Astrocyte (in vitro differentiated cells and primary cell): Measurements from ENCODE around the gene SCYGR8. TPM values are rescaled to one million over a fixed set of nuclear protein-coding genes. Genes with fewer than 3 reads are reported as not detected.

ENCODE experiments used
- DNase-seq: peaks from one replicate; pipeline ENCODE4 v3.0.0-alpha.2; 2010; ENCODE audit warnings: low read depth
- FAIRE-seq: peaks from 2 replicates; lab custom pipeline; 2011; peaks lifted over from hg19 to GRCh38; lab: Jason Lieb, UNC
- H2AFZ ChIP-seq: 2 replicates; pipeline ENCODE4 v1.6.0; 2012; ENCODE audit warnings: low read depth, low read length, inconsistent platforms
- H3K27ac ChIP-seq: 2 replicates; pipeline ENCODE4 v1.5.1; 2011; ENCODE audit warnings: low read depth, low read length, inconsistent platforms
- H3K27me3 ChIP-seq: 2 replicates; pipeline ENCODE4 v1.6.0; 2011; ENCODE audit warnings: low read length, inconsistent platforms; ENCODE audit not compliant: insufficient read depth
- H3K36me3 ChIP-seq: 2 replicates; pipeline ENCODE4 v1.5.1; 2011; ENCODE audit warnings: low read length, inconsistent platforms; ENCODE audit not compliant: insufficient read depth
- H3K4me1 ChIP-seq: 2 replicates; pipeline ENCODE4 v1.5.1; 2011; ENCODE audit warnings: low read length, inconsistent platforms; ENCODE audit not compliant: insufficient read depth
- H3K4me2 ChIP-seq: 2 replicates; pipeline ENCODE4 v1.6.0; 2012; ENCODE audit warnings: low read length, inconsistent platforms
- H3K4me3 ChIP-seq: 2 replicates; pipeline ENCODE4 v1.5.1; 2011; ENCODE audit warnings: low read depth, mild to moderate bottlenecking, low read length, inconsistent platforms; ENCODE audit not compliant: insufficient read depth
- H3K79me2 ChIP-seq: 2 replicates; pipeline ENCODE4 v1.6.0; 2012; ENCODE audit warnings: mild to moderate bottlenecking, low read length, inconsistent platforms; ENCODE audit not compliant: insufficient read depth
- H3K9ac ChIP-seq: 2 replicates; pipeline ENCODE4 v1.6.0; 2012; ENCODE audit warnings: mild to moderate bottlenecking, low read length, inconsistent platforms
- H3K9me3 ChIP-seq: 2 replicates; pipeline ENCODE4 v1.5.1; 2012; ENCODE audit warnings: low read depth, mild to moderate bottlenecking, low read length, inconsistent platforms; ENCODE audit not compliant: insufficient read depth
- H4K20me1 ChIP-seq: 2 replicates; pipeline ENCODE4 v1.6.0; 2012; ENCODE audit warnings: low read length, inconsistent platforms; ENCODE audit not compliant: insufficient read depth
- H3K27ac Mint-ChIP-seq: one replicate; pipeline ENCODE4 v1.8.0; 2021; ENCODE audit warnings: mild to moderate bottlenecking, mixed read lengths; ENCODE audit not compliant: unreplicated experiment
- H3K27me3 Mint-ChIP-seq: one replicate; pipeline ENCODE4 v1.8.0; 2021; ENCODE audit warnings: low read depth, mixed read lengths; ENCODE audit not compliant: unreplicated experiment
- H3K36me3 Mint-ChIP-seq: one replicate; pipeline ENCODE4 v1.8.0; 2021; ENCODE audit warnings: low read depth, mixed read lengths; ENCODE audit not compliant: unreplicated experiment
- H3K4me1 Mint-ChIP-seq: one replicate; pipeline ENCODE4 v1.8.0; 2021; ENCODE audit warnings: low read depth, mixed read lengths; ENCODE audit not compliant: unreplicated experiment
- H3K4me3 Mint-ChIP-seq: one replicate; pipeline ENCODE4 v1.8.0; 2021; ENCODE audit warnings: mild to moderate bottlenecking, moderate library complexity, mixed read lengths; ENCODE audit not compliant: unreplicated experiment
- H3K9me3 Mint-ChIP-seq: one replicate; pipeline ENCODE4 v1.8.0; 2021; ENCODE audit warnings: mild to moderate bottlenecking, mixed read lengths; ENCODE audit not compliant: unreplicated experiment
- CTCF ChIP-seq: IDR thresholded peaks from 2 replicates; pipeline ENCODE4 v1.5.1; 2011; ENCODE audit warnings: low read depth, mild to moderate bottlenecking, inconsistent platforms, low read length, moderate library complexity; ENCODE audit not compliant: insufficient read depth
- EZH2 ChIP-seq: IDR thresholded peaks from 2 replicates; pipeline ENCODE4 v1.6.1; 2012; ENCODE audit warnings: mild to moderate bottlenecking, low read length, inconsistent platforms; ENCODE audit not compliant: insufficient read depth
- total RNA-seq: library from RNA; stranded (reverse); gene quantifications from 2 replicates; pipeline ENCODE4 v1.2.1, GENCODE V29; 2021

The SCYGR8 gene
- total RNA-seq, 1 donor from 2014 or later = not detected

- Mint-ChIP-seq H3K36me3 (no peaks in the 10 kb centered on the region), H3K27ac (no peak overlapping the region), H3K4me1 (no peaks in the 10 kb centered on the region), H3K27me3 (peaks cover 3% of the 10 kb centered on the region), H3K4me3 (no peak overlapping the region), H3K9me3 (peaks cover 2% of the 10 kb centered on the region)
- DNase-seq (no peak), FAIRE-seq (no peak)
- no peaks in the 10 kb centered on the region for H3K9me3 ChIP-seq
- H2AFZ ChIP-seq = no peak overlapping the region
- no peak overlapping the region for H3K27ac ChIP-seq
- H4K20me1 ChIP-seq = no peaks in the 10 kb centered on the region
- no peaks in the 10 kb centered on the region for H3K79me2 ChIP-seq
- H3K36me3 ChIP-seq = no peaks in the 10 kb centered on the region
- H3K4me2 ChIP-seq = no peak overlapping the region
- H3K4me1 ChIP-seq = no peaks in the 10 kb centered on the region
- H3K9ac ChIP-seq = no peak overlapping the region
- no peak for TF ChIP-seq CTCF
- TF ChIP-seq EZH2 = no peak
- no peak overlapping the region for H3K4me3 ChIP-seq
- no peaks in the 10 kb centered on the region for H3K27me3 ChIP-seq
Observed at GRCh38 chr2:227782804-227783203, 37.1 kb downstream of the SCYGR8 start.

- Mint-ChIP-seq H3K9me3 (peaks cover 2% of the 10 kb centered on the region), H3K4me1 (no peaks in the 10 kb centered on the region), H3K27me3 (peaks cover 3% of the 10 kb centered on the region), H3K36me3 (no peaks in the 10 kb centered on the region), H3K4me3 (no peak overlapping the region), H3K27ac (no peak overlapping the region)
- H3K36me3 ChIP-seq = no peaks in the 10 kb centered on the region
- no peaks in the 10 kb centered on the region for H4K20me1 ChIP-seq
- FAIRE-seq (no peak), DNase-seq (no peak)
- H3K9ac ChIP-seq = no peak overlapping the region
- no peak overlapping the region for H3K4me2 ChIP-seq
- H3K4me3 ChIP-seq = no peak overlapping the region
- H3K4me1 ChIP-seq = peaks cover 2% of the 10 kb centered on the region
- TF ChIP-seq CTCF (no peak), EZH2 (no peak)
- H2AFZ ChIP-seq = no peak overlapping the region
- H3K9me3 ChIP-seq = no peaks in the 10 kb centered on the region
- H3K27me3 ChIP-seq = no peaks in the 10 kb centered on the region
- no peaks in the 10 kb centered on the region for H3K79me2 ChIP-seq
- H3K27ac ChIP-seq = no peak overlapping the region
Observed at GRCh38 chr2:227783404-227784138, 37.9 kb downstream of the SCYGR8 start.

- no peak for TF ChIP-seq CTCF
- TF ChIP-seq EZH2 = no peak
- H3K27ac ChIP-seq = no peak overlapping the region
- no peaks in the 10 kb centered on the region for H4K20me1 ChIP-seq
- H3K9ac ChIP-seq = no peak overlapping the region
- no peak overlapping the region for H2AFZ ChIP-seq
- H3K36me3 ChIP-seq = no peaks in the 10 kb centered on the region
- no peaks in the 10 kb centered on the region for H3K36me3 Mint-ChIP-seq
- H3K9me3 ChIP-seq = no peaks in the 10 kb centered on the region
- H3K4me3 ChIP-seq = no peak overlapping the region
- no peak overlapping the region for H3K4me2 ChIP-seq
- H3K4me1 Mint-ChIP-seq = peaks cover 3% of the 10 kb centered on the region
- H3K9me3 Mint-ChIP-seq = peaks cover 4% of the 10 kb centered on the region
- peaks cover 3% of the 10 kb centered on the region for H3K4me1 ChIP-seq
- no peak for DNase-seq
- no peak overlapping the region for H3K4me3 Mint-ChIP-seq
- no peaks in the 10 kb centered on the region for H3K27me3 ChIP-seq
- no peaks in the 10 kb centered on the region for H3K79me2 ChIP-seq
- FAIRE-seq = no peak
- H3K27me3 Mint-ChIP-seq = peaks cover 3% of the 10 kb centered on the region
- H3K27ac Mint-ChIP-seq = no peak overlapping the region
Observed at GRCh38 chr2:227785293-227785692, 39.6 kb downstream of the SCYGR8 start.
